ENCODE measurements around the gene HIPK2. TPM values are rescaled to one million over a fixed set of nuclear protein-coding genes. Genes with fewer than 3 reads are reported as not detected.

HIPK2 gene
- total RNA-seq, 4 donors from 2014 or later: 13.6 to 21.8 (median 18.2) TPM

DNA sequence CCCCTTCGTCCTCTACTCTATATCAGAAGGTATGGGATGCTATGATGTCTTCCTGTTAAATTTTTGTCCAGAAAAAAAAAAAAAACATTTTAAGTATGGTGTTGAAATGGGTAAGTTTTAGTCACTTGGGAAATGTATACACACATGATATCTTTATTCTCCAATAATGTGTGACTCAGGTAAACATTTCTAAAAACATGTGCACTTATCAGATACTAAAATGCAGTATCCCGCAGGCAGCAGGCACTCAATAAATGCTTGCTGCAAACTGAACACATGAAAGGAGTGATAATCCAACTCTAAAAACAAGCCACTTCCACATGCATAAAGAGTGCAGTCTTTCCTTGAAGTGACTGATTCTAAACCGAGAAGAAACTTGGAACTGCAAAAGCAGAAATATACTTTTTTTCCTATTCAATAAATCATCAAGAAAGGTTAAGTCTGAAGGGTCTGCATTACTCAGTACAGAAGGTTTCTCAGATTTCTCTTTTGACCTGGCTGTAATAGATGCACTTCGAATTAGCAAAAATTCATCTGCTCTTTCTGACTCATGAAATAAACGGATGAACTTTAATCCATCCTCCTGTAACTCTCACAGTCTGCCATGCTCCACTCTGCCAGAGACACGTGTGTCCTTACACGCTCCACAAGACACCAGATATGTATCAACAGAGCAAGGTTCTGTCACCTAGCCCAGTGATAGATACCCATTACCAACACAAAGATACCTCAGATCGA, 84.0 kb downstream of the HIPK2 start:
- peaks cover 21% of the 10 kb centered on the region for H3K4me1 ChIP-seq
- 87% methylated on average over 8 of the region's 8 CpGs for WGBS
- DNase-seq (ENCODE audit: low spot score in 2 of 2): no peak
- H3K36me3 ChIP-seq: peaks cover 4% of the 10 kb centered on the region
- TF ChIP-seq POLR2AphosphoS5 (IDR thresholded peaks at IDR 0.05) (no peak), POLR2A (IDR thresholded peaks at IDR 0.05) (no peak), EP300 (IDR thresholded peaks at IDR 0.05) (no peak)
- TF ChIP-seq, protein P1, sequence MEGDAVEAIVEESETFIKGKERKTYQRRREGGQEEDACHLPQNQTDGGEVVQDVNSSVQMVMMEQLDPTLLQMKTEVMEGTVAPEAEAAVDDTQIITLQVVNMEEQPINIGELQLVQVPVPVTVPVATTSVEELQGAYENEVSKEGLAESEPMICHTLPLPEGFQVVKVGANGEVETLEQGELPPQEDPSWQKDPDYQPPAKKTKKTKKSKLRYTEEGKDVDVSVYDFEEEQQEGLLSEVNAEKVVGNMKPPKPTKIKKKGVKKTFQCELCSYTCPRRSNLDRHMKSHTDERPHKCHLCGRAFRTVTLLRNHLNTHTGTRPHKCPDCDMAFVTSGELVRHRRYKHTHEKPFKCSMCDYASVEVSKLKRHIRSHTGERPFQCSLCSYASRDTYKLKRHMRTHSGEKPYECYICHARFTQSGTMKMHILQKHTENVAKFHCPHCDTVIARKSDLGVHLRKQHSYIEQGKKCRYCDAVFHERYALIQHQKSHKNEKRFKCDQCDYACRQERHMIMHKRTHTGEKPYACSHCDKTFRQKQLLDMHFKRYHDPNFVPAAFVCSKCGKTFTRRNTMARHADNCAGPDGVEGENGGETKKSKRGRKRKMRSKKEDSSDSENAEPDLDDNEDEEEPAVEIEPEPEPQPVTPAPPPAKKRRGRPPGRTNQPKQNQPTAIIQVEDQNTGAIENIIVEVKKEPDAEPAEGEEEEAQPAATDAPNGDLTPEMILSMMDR (IDR thresholded peaks at IDR 0.05): no peak
- H3K27ac ChIP-seq: no peak overlapping the region
- H3K4me3 ChIP-seq: no peak overlapping the region
- H3K27me3 ChIP-seq: no peaks in the 10 kb centered on the region
- H3K9me3 ChIP-seq: no peaks in the 10 kb centered on the region

DNA sequence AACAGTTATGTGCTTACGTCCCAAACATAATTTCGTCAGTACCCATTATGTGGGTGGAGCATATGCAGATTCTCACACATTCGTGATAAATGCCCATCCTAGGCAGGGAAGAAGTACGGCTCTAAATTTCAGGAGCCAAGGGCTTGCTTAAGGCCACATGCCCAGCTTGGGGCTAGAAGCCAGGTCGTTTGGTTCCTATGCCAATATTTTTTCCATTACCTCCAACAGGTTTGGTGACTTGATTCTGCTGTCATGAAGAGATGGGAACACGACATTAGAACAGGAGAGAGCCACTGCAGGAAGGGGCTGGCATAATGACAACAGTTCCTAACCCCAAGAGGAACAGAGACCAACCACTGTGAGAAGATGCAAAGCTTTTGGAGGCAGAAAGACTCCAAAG, 85.1 kb downstream of the HIPK2 start:
- H3K27me3 ChIP-seq: no peaks in the 10 kb centered on the region
- no peak overlapping the region for H3K27ac ChIP-seq
- no peak for DNase-seq (ENCODE audit: low spot score in 2 of 2)
- no peaks in the 10 kb centered on the region for H3K9me3 ChIP-seq
- H3K4me3 ChIP-seq: no peak overlapping the region
- H3K4me1 ChIP-seq: peaks cover 27% of the 10 kb centered on the region
- peaks cover 4% of the 10 kb centered on the region for H3K36me3 ChIP-seq
- TF ChIP-seq POLR2AphosphoS5 (IDR thresholded peaks at IDR 0.05): no peak
- TF ChIP-seq EP300 (IDR thresholded peaks at IDR 0.05): no peak
- TF ChIP-seq, protein P1 (IDR thresholded peaks at IDR 0.05): no peak
- TF ChIP-seq POLR2A (IDR thresholded peaks at IDR 0.05): no peak
- 56% methylated on average over 6 of the region's 6 CpGs for WGBS

DNA sequence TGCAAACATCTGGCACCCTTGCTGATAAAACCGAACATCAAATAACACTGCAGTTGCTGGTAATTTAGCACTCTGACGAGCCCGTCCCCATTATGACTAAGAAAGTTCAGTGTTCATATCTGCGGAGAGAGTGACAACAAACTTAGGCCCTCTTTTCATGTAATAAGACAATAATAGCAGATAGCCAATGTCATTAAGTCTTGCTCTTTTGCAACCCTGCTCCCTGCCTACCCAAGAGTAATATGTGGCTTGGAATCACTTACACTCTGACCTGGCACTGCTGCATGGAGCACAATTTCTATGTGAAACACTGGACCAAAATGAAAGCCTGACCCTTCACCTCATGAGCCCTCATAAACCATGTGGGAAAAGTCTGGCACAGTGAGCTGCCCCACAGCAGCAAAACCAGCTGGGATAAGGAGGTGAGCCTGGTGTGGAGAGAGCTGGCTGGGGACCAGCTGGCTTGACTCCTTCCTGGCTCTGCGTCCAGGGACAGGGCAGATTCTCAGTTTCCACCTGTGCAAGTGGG, 86.5 kb downstream of the HIPK2 start:
- peaks cover 4% of the 10 kb centered on the region for H3K36me3 ChIP-seq
- TF ChIP-seq, protein P1 (IDR thresholded peaks at IDR 0.05): no peak
- TF ChIP-seq EP300 (IDR thresholded peaks at IDR 0.05): no peak
- TF ChIP-seq POLR2AphosphoS5 (IDR thresholded peaks at IDR 0.05): no peak
- no peak for TF ChIP-seq POLR2A (IDR thresholded peaks at IDR 0.05)
- WGBS: 83% methylated on average over 5 of the region's 5 CpGs
- no peak for DNase-seq (ENCODE audit: low spot score in 2 of 2)
- no peaks in the 10 kb centered on the region for H3K27me3 ChIP-seq
- H3K4me3 ChIP-seq: no peak overlapping the region
- no peak overlapping the region for H3K27ac ChIP-seq
- peaks cover 27% of the 10 kb centered on the region for H3K4me1 ChIP-seq
- H3K9me3 ChIP-seq: no peaks in the 10 kb centered on the region

DNA sequence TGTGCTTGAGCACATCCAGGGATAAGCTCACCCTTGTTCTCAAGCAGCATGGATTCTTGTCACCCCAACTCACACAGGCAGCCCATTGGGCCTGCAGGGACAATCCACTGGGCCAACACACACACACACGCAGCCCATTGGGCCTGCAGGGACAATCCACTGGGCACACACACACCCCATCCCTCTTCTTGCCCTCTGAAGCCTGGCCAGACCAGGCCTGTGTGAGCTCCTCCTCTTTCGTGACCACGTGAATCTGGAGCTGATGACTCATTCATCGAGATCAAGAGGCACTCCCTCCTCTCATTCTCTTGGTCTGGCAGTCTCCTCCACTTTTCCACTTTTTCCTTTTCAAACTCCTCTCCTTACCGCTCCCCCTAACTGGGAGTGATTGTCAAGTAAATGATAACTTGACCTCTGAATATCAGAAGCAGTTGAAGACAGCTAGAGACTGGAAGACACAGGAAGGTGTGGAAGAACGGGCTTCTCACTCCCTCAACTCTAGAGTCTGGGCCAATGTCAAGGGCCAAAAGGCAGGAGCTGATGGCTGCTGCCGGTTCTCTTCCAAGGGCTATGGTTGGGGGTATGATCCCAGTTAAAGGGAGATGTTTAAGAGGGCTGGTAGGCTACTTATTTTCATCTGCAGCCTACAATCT, 89.7 kb downstream of the HIPK2 start:
- H3K4me1 ChIP-seq: peaks cover 26% of the 10 kb centered on the region
- 64% methylated on average over 7 of the region's 7 CpGs for WGBS
- no peak overlapping the region for H3K27ac ChIP-seq
- peaks cover 4% of the 10 kb centered on the region for H3K36me3 ChIP-seq
- TF ChIP-seq, protein P1 (IDR thresholded peaks at IDR 0.05): no peak
- TF ChIP-seq POLR2A (IDR thresholded peaks at IDR 0.05) (no peak), POLR2AphosphoS5 (IDR thresholded peaks at IDR 0.05) (no peak), EP300 (IDR thresholded peaks at IDR 0.05) (no peak)
- no peak for DNase-seq (ENCODE audit: low spot score in 2 of 2)
- no peak overlapping the region for H3K4me3 ChIP-seq
- H3K27me3 ChIP-seq: no peaks in the 10 kb centered on the region
- H3K9me3 ChIP-seq: no peaks in the 10 kb centered on the region
